ENCODE measurements around the gene TRIL.

Gene TRIL

GRCh38 chr7:28933846-28934320 is 24.2 kb downstream of the TRIL start:
- peaks cover 0 to 7% (median 1%) of the 10 kb centered on the region in 4 donors for H3K4me1 ChIP-seq
- H3K27ac ChIP-seq, result no peak overlapping the region
- intact Hi-C loops (cut with DNase I; ENCODE audit: low total_unique reads), result no loop called here
- H3K4me3 ChIP-seq, result no peak overlapping the region
- no peaks in the 10 kb centered on the region for H3K36me3 ChIP-seq
- no peaks in the 10 kb centered on the region for H3K9me3 ChIP-seq
- TF ChIP-seq, protein P1, sequence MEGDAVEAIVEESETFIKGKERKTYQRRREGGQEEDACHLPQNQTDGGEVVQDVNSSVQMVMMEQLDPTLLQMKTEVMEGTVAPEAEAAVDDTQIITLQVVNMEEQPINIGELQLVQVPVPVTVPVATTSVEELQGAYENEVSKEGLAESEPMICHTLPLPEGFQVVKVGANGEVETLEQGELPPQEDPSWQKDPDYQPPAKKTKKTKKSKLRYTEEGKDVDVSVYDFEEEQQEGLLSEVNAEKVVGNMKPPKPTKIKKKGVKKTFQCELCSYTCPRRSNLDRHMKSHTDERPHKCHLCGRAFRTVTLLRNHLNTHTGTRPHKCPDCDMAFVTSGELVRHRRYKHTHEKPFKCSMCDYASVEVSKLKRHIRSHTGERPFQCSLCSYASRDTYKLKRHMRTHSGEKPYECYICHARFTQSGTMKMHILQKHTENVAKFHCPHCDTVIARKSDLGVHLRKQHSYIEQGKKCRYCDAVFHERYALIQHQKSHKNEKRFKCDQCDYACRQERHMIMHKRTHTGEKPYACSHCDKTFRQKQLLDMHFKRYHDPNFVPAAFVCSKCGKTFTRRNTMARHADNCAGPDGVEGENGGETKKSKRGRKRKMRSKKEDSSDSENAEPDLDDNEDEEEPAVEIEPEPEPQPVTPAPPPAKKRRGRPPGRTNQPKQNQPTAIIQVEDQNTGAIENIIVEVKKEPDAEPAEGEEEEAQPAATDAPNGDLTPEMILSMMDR (IDR thresholded peaks at IDR 0.05), result no peak
- DNase-seq, result no peak
- H3K27me3 ChIP-seq, result peaks cover 0 to 24% of the 10 kb centered on the region in 2 donors

- TF ChIP-seq, protein P1 (IDR thresholded peaks at IDR 0.05), result no peak
- intact Hi-C loops (cut with DNase I; ENCODE audit: low total_unique reads), result no loop called here
- H3K4me1 ChIP-seq, result peaks cover 0 to 14% (median 5%) of the 10 kb centered on the region in 4 donors
- no peak overlapping the region for H3K4me3 ChIP-seq
- H3K36me3 ChIP-seq, result no peaks in the 10 kb centered on the region
- H3K27ac ChIP-seq, result no peak overlapping the region
- H3K9me3 ChIP-seq, result no peaks in the 10 kb centered on the region
- DNase-seq, result no peak
- peaks cover 0 to 20% of the 10 kb centered on the region in 2 donors for H3K27me3 ChIP-seq
Observed at GRCh38 chr7:28931565-28931964, 26.6 kb downstream of the TRIL start.

- no peak overlapping the region for H3K27ac ChIP-seq
- H3K4me1 ChIP-seq, result peaks cover 0 to 16% (median 7%) of the 10 kb centered on the region in 4 donors
- TF ChIP-seq, protein P1 (IDR thresholded peaks at IDR 0.05), result peak; percentile 78
- H3K27me3 ChIP-seq, result peaks cover 0 to 2% of the 10 kb centered on the region in 2 donors
- no peaks in the 10 kb centered on the region for H3K36me3 ChIP-seq
- peak; percentile 78 to 79 for DNase-seq
- peak overlapping the region; percentile 46 to 53 for H3K4me3 ChIP-seq
- no peaks in the 10 kb centered on the region for H3K9me3 ChIP-seq
- intact Hi-C loops (cut with DNase I; ENCODE audit: low total_unique reads), result no loop called here
Observed at GRCh38 chr7:28926871-28927597, 31.1 kb downstream of the TRIL start.

GRCh38 chr7:28922624-28923331 is 35.4 kb downstream of the TRIL start:
- no peak overlapping the region for H3K27ac ChIP-seq
- intact Hi-C loops (cut with DNase I; ENCODE audit: low total_unique reads), result loop anchor here (5.0 kb wide), 1 partner anchor 485 kb away; no protein-coding TSS in a partner anchor

GRCh38 chr7:28921822-28922221 is 36.3 kb downstream of the TRIL start:
- Histone ChIP-seq H3K27me3 (no peaks in the 10 kb centered on the region), H3K36me3 (no peaks in the 10 kb centered on the region), H3K4me1 (peaks cover 0 to 13% (median 5%) of the 10 kb centered on the region in 4 donors), H3K27ac (no peak overlapping the region), H3K4me3 (no peak overlapping the region), H3K9me3 (no peaks in the 10 kb centered on the region)
- TF ChIP-seq, protein P1 (IDR thresholded peaks at IDR 0.05), result peak; percentile 82 to 86
- peak in 1 of 2 donors; percentile 36 for DNase-seq
- intact Hi-C loops (cut with DNase I; ENCODE audit: low total_unique reads), result loop anchor here (5.0 kb wide), 1 partner anchor 485 kb away; no protein-coding TSS in a partner anchor

More at GRCh38 chr7:28922624-28923331, 35.4 kb downstream of the TRIL start:
- Histone ChIP-seq H3K4me1 (peaks cover 0 to 18% (median 7%) of the 10 kb centered on the region in 4 donors), H3K9me3 (no peaks in the 10 kb centered on the region), H3K4me3 (no peak overlapping the region), H3K36me3 (no peaks in the 10 kb centered on the region), H3K27me3 (no peaks in the 10 kb centered on the region)
- DNase-seq, result peak in 1 of 2 donors; percentile 66
- TF ChIP-seq, protein P1 (IDR thresholded peaks at IDR 0.05), result peak; percentile 73 to 80

Data from tibial artery (tissue), 4 donors.